Measurements from ENCODE around the gene CALN1. TPM values are rescaled to one million over a fixed set of nuclear protein-coding genes. Genes with fewer than 3 reads are reported as not detected.

Gene CALN1
- total RNA-seq, 1 experiment from 2014 or later: not detected

DNA sequence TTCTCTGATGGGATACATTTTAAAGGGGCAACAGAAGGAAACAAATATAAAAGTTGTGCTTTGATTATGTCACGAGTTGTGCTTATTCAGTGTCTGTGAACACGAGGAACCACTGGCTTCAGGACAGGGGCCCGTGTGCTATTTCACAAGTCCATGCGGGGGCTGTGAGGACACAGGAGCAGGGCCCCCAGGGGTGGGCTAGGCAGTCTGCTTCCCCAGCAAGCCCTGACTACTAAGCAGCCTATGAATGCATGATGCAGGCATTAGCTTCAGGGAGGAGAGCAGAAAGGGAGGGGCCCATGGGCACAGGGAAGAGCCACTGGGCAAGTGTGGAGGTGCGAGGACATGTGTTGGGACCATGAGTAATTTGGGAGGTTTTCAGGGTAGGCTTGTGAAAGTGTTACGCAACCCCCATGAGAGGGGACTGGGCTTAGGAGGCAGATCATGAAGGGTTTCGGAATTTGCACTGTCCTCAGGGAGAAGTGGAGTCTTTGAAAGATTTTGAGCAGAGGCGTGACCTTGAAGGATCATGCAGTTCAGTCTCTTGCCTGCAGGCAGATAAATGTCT is 424.9 kb downstream of the CALN1 start:
- DNase-seq: no peak
- H3K27me3 ChIP-seq (ENCODE audit: low read length): no peaks in the 10 kb centered on the region
- H3K4me3 ChIP-seq (ENCODE audit: low read length): no peak overlapping the region
- no peaks in the 10 kb centered on the region for H4K20me1 ChIP-seq (ENCODE audit: insufficient read depth, low read depth, low read length)
- peaks cover 3% of the 10 kb centered on the region; the same call in 1 of the 2 replicates for H3K4me1 ChIP-seq (ENCODE audit: low read length)
- no peaks in the 10 kb centered on the region for H3K9me3 ChIP-seq (ENCODE audit: low read length)
- H3K9me2 ChIP-seq (replicated peaks; ENCODE audit: insufficient read depth, low read length): no peaks in the 10 kb centered on the region
- no peaks in the 10 kb centered on the region for H3K36me3 ChIP-seq (ENCODE audit: insufficient read depth, low read length)
- H3K79me2 ChIP-seq (ENCODE audit: low read length): no peaks in the 10 kb centered on the region
- H3K27ac ChIP-seq (ENCODE audit: low read length): no peak overlapping the region
- H3K4me2 ChIP-seq (ENCODE audit: low read depth, low read length, poor library complexity, severe bottlenecking): no peak overlapping the region
- no peak overlapping the region for H3K9ac ChIP-seq (ENCODE audit: low read length)
- H2AFZ ChIP-seq (ENCODE audit: low read length): no peak overlapping the region

DNA sequence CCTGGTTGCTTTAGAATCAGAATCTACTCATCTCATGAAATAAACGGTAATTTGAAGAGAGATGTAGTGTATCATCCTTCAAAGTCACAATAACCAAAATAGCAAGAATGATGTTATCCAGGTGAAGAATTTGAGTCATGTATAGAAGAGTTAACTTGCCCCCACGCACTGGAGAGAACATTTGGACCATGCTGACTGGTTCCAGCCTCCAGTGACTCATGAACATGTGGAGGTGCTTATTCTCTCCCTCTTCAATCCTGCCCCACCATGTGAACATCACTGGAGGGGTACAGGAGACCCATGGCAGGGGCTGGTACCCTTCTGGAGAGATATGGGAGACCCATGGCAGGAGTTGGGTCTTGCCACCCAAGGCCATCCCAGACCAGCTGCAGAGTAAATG is 427.8 kb downstream of the CALN1 start:
- no peaks in the 10 kb centered on the region for H4K20me1 ChIP-seq (ENCODE audit: insufficient read depth, low read depth, low read length)
- no peak overlapping the region for H2AFZ ChIP-seq (ENCODE audit: low read length)
- no peak overlapping the region for H3K9ac ChIP-seq (ENCODE audit: low read length)
- H3K4me2 ChIP-seq (ENCODE audit: low read depth, low read length, poor library complexity, severe bottlenecking): no peak overlapping the region
- H3K79me2 ChIP-seq (ENCODE audit: low read length): no peaks in the 10 kb centered on the region
- H3K36me3 ChIP-seq (ENCODE audit: insufficient read depth, low read length): no peaks in the 10 kb centered on the region
- no peaks in the 10 kb centered on the region for H3K9me3 ChIP-seq (ENCODE audit: low read length)
- H3K4me3 ChIP-seq (ENCODE audit: low read length): no peak overlapping the region
- no peak for DNase-seq
- no peaks in the 10 kb centered on the region for H3K9me2 ChIP-seq (replicated peaks; ENCODE audit: insufficient read depth, low read length)
- H3K27me3 ChIP-seq (ENCODE audit: low read length): no peaks in the 10 kb centered on the region
- H3K4me1 ChIP-seq (ENCODE audit: low read length): peaks cover 3% of the 10 kb centered on the region; the same call in 1 of the 2 replicates
- H3K27ac ChIP-seq (ENCODE audit: low read length): no peak overlapping the region

- Histone ChIP-seq H3K79me2 (ENCODE audit: low read length) (no peaks in the 10 kb centered on the region), H3K4me3 (ENCODE audit: low read length) (no peak overlapping the region), H2AFZ (ENCODE audit: low read length) (no peak overlapping the region; the same call in 1 of the 2 replicates), H3K9me3 (ENCODE audit: low read length) (no peaks in the 10 kb centered on the region), H3K9ac (ENCODE audit: low read length) (no peak overlapping the region), H3K4me1 (ENCODE audit: low read length) (peaks cover 3% of the 10 kb centered on the region; the same call in 1 of the 2 replicates), H3K4me2 (ENCODE audit: low read depth, low read length, poor library complexity, severe bottlenecking) (no peak overlapping the region), H3K36me3 (ENCODE audit: insufficient read depth, low read length) (no peaks in the 10 kb centered on the region), H3K27me3 (ENCODE audit: low read length) (no peaks in the 10 kb centered on the region), H4K20me1 (ENCODE audit: insufficient read depth, low read depth, low read length) (no peaks in the 10 kb centered on the region), H3K9me2 (replicated peaks; ENCODE audit: insufficient read depth, low read length) (no peaks in the 10 kb centered on the region), H3K27ac (ENCODE audit: low read length) (no peak overlapping the region)
- DNase-seq: peak; percentile 42
Observed at GRCh38 chr7:71982851-71983250, 429.3 kb downstream of the CALN1 start.

GRCh38 chr7:71976645-71977044 is 435.5 kb downstream of the CALN1 start:
- Histone ChIP-seq H2AFZ (ENCODE audit: low read length) (no peak overlapping the region), H3K27ac (ENCODE audit: low read length) (no peak overlapping the region), H3K9me3 (ENCODE audit: low read length) (no peaks in the 10 kb centered on the region), H3K4me1 (ENCODE audit: low read length) (no peaks in the 10 kb centered on the region), H3K27me3 (ENCODE audit: low read length) (no peaks in the 10 kb centered on the region), H3K4me3 (ENCODE audit: low read length) (no peak overlapping the region), H3K9ac (ENCODE audit: low read length) (no peak overlapping the region), H3K36me3 (ENCODE audit: insufficient read depth, low read length) (no peaks in the 10 kb centered on the region), H3K9me2 (replicated peaks; ENCODE audit: insufficient read depth, low read length) (no peaks in the 10 kb centered on the region), H4K20me1 (ENCODE audit: insufficient read depth, low read depth, low read length) (no peaks in the 10 kb centered on the region), H3K79me2 (ENCODE audit: low read length) (no peaks in the 10 kb centered on the region), H3K4me2 (ENCODE audit: low read depth, low read length, poor library complexity, severe bottlenecking) (no peak overlapping the region)
- no peak for DNase-seq

DNA sequence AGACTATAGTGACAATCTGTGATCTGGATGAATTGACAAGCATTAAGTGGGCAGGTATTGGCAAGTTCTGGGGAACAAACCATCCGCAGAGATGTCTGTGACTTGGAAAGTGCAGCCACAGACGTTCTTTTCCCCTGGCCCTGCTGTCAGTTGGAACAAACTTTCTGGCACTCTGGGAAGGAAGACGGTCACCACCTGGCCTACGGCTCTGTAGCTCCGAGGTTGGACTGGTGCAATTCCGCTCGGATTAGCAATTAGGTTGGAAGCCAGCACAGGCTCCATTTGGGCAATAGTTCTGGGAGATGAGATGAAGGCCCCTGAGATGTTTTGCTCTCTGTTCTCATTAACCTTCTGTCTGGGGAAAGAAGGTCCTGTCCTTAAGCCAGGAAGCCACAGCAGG is 437.5 kb downstream of the CALN1 start:
- Histone ChIP-seq H3K4me2 (ENCODE audit: low read depth, low read length, poor library complexity, severe bottlenecking) (no peak overlapping the region), H3K9ac (ENCODE audit: low read length) (no peak overlapping the region), H3K9me2 (replicated peaks; ENCODE audit: insufficient read depth, low read length) (no peaks in the 10 kb centered on the region), H3K9me3 (ENCODE audit: low read length) (no peaks in the 10 kb centered on the region), H3K4me1 (ENCODE audit: low read length) (no peaks in the 10 kb centered on the region), H3K79me2 (ENCODE audit: low read length) (no peaks in the 10 kb centered on the region), H3K36me3 (ENCODE audit: insufficient read depth, low read length) (no peaks in the 10 kb centered on the region), H3K27ac (ENCODE audit: low read length) (no peak overlapping the region), H3K4me3 (ENCODE audit: low read length) (no peak overlapping the region), H4K20me1 (ENCODE audit: insufficient read depth, low read depth, low read length) (no peaks in the 10 kb centered on the region), H2AFZ (ENCODE audit: low read length) (no peak overlapping the region), H3K27me3 (ENCODE audit: low read length) (no peaks in the 10 kb centered on the region)
- no peak for DNase-seq

- Histone ChIP-seq H2AFZ (ENCODE audit: low read length) (no peak overlapping the region), H3K9me3 (ENCODE audit: low read length) (no peaks in the 10 kb centered on the region), H3K4me2 (ENCODE audit: low read depth, low read length, poor library complexity, severe bottlenecking) (no peak overlapping the region), H3K27me3 (ENCODE audit: low read length) (no peaks in the 10 kb centered on the region), H3K36me3 (ENCODE audit: insufficient read depth, low read length) (no peaks in the 10 kb centered on the region), H3K4me3 (ENCODE audit: low read length) (no peak overlapping the region), H3K9ac (ENCODE audit: low read length) (no peak overlapping the region), H3K4me1 (ENCODE audit: low read length) (no peaks in the 10 kb centered on the region), H3K79me2 (ENCODE audit: low read length) (no peaks in the 10 kb centered on the region), H3K9me2 (replicated peaks; ENCODE audit: insufficient read depth, low read length) (no peaks in the 10 kb centered on the region), H3K27ac (ENCODE audit: low read length) (no peak overlapping the region), H4K20me1 (ENCODE audit: insufficient read depth, low read depth, low read length) (no peaks in the 10 kb centered on the region)
- no peak for DNase-seq
Observed at GRCh38 chr7:71972534-71972933, 439.6 kb downstream of the CALN1 start.

- H3K27ac ChIP-seq (ENCODE audit: low read length): no peak overlapping the region
- no peak overlapping the region for H3K4me3 ChIP-seq (ENCODE audit: low read length)
- no peaks in the 10 kb centered on the region for H4K20me1 ChIP-seq (ENCODE audit: insufficient read depth, low read depth, low read length)
- no peaks in the 10 kb centered on the region for H3K27me3 ChIP-seq (ENCODE audit: low read length)
- no peaks in the 10 kb centered on the region for H3K9me2 ChIP-seq (replicated peaks; ENCODE audit: insufficient read depth, low read length)
- H3K9me3 ChIP-seq (ENCODE audit: low read length): no peaks in the 10 kb centered on the region
- H3K4me2 ChIP-seq (ENCODE audit: low read depth, low read length, poor library complexity, severe bottlenecking): no peak overlapping the region
- H2AFZ ChIP-seq (ENCODE audit: low read length): no peak overlapping the region
- no peak overlapping the region for H3K9ac ChIP-seq (ENCODE audit: low read length)
- H3K79me2 ChIP-seq (ENCODE audit: low read length): no peaks in the 10 kb centered on the region
- no peak for DNase-seq
- H3K4me1 ChIP-seq (ENCODE audit: low read length): no peaks in the 10 kb centered on the region
- H3K36me3 ChIP-seq (ENCODE audit: insufficient read depth, low read length): no peaks in the 10 kb centered on the region
Observed at GRCh38 chr7:71970725-71971124, 441.4 kb downstream of the CALN1 start.

DNA sequence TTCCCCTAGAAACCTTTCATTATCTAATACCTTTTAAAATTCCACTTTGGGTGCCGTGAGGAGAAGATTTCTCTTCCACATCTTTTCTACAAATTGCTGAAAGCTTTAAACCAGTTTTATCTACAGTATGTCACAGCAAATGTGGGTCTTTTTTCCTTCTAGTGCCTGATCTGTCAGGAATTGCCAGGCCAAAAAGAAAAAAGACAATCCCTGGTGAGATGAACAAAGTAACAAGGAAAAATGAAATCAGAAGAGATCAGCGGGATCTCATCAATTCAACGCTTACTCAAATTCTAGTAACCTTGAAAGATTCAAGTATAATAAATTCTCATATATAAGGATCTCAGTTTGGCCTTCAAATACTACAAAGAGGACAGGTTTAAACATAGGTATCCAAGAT is 449.5 kb downstream of the CALN1 start:
- no peaks in the 10 kb centered on the region for H3K4me1 ChIP-seq (ENCODE audit: low read length)
- no peak overlapping the region for H3K4me3 ChIP-seq (ENCODE audit: low read length)
- DNase-seq: no peak
- no peak overlapping the region for H3K4me2 ChIP-seq (ENCODE audit: low read depth, low read length, poor library complexity, severe bottlenecking)
- H3K27ac ChIP-seq (ENCODE audit: low read length): no peak overlapping the region
- H3K27me3 ChIP-seq (ENCODE audit: low read length): no peaks in the 10 kb centered on the region
- H3K9me3 ChIP-seq (ENCODE audit: low read length): no peaks in the 10 kb centered on the region
- no peaks in the 10 kb centered on the region for H3K36me3 ChIP-seq (ENCODE audit: insufficient read depth, low read length)
- no peaks in the 10 kb centered on the region for H3K79me2 ChIP-seq (ENCODE audit: low read length)
- no peaks in the 10 kb centered on the region for H4K20me1 ChIP-seq (ENCODE audit: insufficient read depth, low read depth, low read length)
- no peak overlapping the region for H3K9ac ChIP-seq (ENCODE audit: low read length)
- H2AFZ ChIP-seq (ENCODE audit: low read length): no peak overlapping the region
- no peaks in the 10 kb centered on the region for H3K9me2 ChIP-seq (replicated peaks; ENCODE audit: insufficient read depth, low read length)

GRCh38 chr7:71961283-71961682 is 450.9 kb downstream of the CALN1 start:
- Histone ChIP-seq H4K20me1 (ENCODE audit: insufficient read depth, low read depth, low read length) (no peaks in the 10 kb centered on the region), H3K27me3 (ENCODE audit: low read length) (no peaks in the 10 kb centered on the region), H3K79me2 (ENCODE audit: low read length) (no peaks in the 10 kb centered on the region), H3K9ac (ENCODE audit: low read length) (no peak overlapping the region), H3K27ac (ENCODE audit: low read length) (no peak overlapping the region), H3K4me2 (ENCODE audit: low read depth, low read length, poor library complexity, severe bottlenecking) (no peak overlapping the region), H3K9me2 (replicated peaks; ENCODE audit: insufficient read depth, low read length) (no peaks in the 10 kb centered on the region), H3K9me3 (ENCODE audit: low read length) (no peaks in the 10 kb centered on the region), H3K4me3 (ENCODE audit: low read length) (no peak overlapping the region), H3K4me1 (ENCODE audit: low read length) (no peaks in the 10 kb centered on the region), H3K36me3 (ENCODE audit: insufficient read depth, low read length) (no peaks in the 10 kb centered on the region), H2AFZ (ENCODE audit: low read length) (no peak overlapping the region)
- no peak for DNase-seq
